Osteocyte (in vitro differentiated cells): ENCODE measurements around the gene FOXN4. TPM values are rescaled to one million over a fixed set of nuclear protein-coding genes. Genes with fewer than 3 reads are reported as not detected.

Source experiments
- DNase-seq: peaks from one replicate; pipeline ENCODE4 v3.0.0; 2021; ENCODE audit warnings: mixed read lengths; ENCODE audit not compliant: unreplicated experiment; ENCODE audit errors: extremely low spot score
- H3K27ac Mint-ChIP-seq: one replicate; pipeline ENCODE4 v1.8.0; 2021; ENCODE audit warnings: mild to moderate bottlenecking, mixed read lengths; ENCODE audit not compliant: unreplicated experiment
- H3K27me3 Mint-ChIP-seq: one replicate; pipeline ENCODE4 v1.8.0; 2021; ENCODE audit warnings: mixed read lengths; ENCODE audit not compliant: unreplicated experiment
- H3K36me3 Mint-ChIP-seq: one replicate; pipeline ENCODE4 v1.8.0; 2021; ENCODE audit warnings: mixed read lengths; ENCODE audit not compliant: unreplicated experiment
- H3K4me1 Mint-ChIP-seq: one replicate; pipeline ENCODE4 v1.8.0; 2021; ENCODE audit warnings: mixed read lengths; ENCODE audit not compliant: unreplicated experiment
- H3K4me3 Mint-ChIP-seq: one replicate; pipeline ENCODE4 v1.8.0; 2021; ENCODE audit warnings: mild to moderate bottlenecking, moderate library complexity, mixed read lengths; ENCODE audit not compliant: unreplicated experiment
- H3K9me3 Mint-ChIP-seq: one replicate; pipeline ENCODE4 v1.8.0; 2021; ENCODE audit warnings: mixed read lengths; ENCODE audit not compliant: unreplicated experiment
- CTCF ChIP-seq: fragments of 200-600 bp; sonication (generic); IDR thresholded peaks from 2 replicates; pipeline ENCODE4 v1.5.0; 2021; ENCODE audit warnings: antibody characterized with exemption, mild to moderate bottlenecking, moderate library complexity
- total RNA-seq: library from RNA; stranded (reverse); gene quantifications from 2 replicates; pipeline ENCODE4 v1.2.1, GENCODE V29; 2021

Gene FOXN4
- total RNA-seq, 1 donor from 2014 or later, result not detected

- Mint-ChIP-seq H3K27me3 (no peaks in the 10 kb centered on the region), H3K4me3 (no peak overlapping the region), H3K27ac (no peak overlapping the region), H3K4me1 (peaks cover 3% of the 10 kb centered on the region), H3K36me3 (no peaks in the 10 kb centered on the region), H3K9me3 (no peaks in the 10 kb centered on the region)
- no peak for DNase-seq
- TF ChIP-seq CTCF, result no peak
Observed at GRCh38 chr12:109286252-109286651, 22.8 kb downstream of the FOXN4 start.

GRCh38 chr12:109284392-109284791 lies 24.7 kb downstream of the FOXN4 start:
- no peaks in the 10 kb centered on the region for H3K9me3 Mint-ChIP-seq
- H3K4me3 Mint-ChIP-seq, result no peak overlapping the region
- no peaks in the 10 kb centered on the region for H3K27me3 Mint-ChIP-seq
- no peaks in the 10 kb centered on the region for H3K36me3 Mint-ChIP-seq
- H3K27ac Mint-ChIP-seq, result no peak overlapping the region
- TF ChIP-seq CTCF, result no peak
- peaks cover 3% of the 10 kb centered on the region for H3K4me1 Mint-ChIP-seq
- no peak for DNase-seq

GRCh38 chr12:109281452-109281851 lies 27.6 kb downstream of the FOXN4 start:
- DNase-seq, result no peak
- H3K9me3 Mint-ChIP-seq, result no peaks in the 10 kb centered on the region
- TF ChIP-seq CTCF, result no peak
- H3K27ac Mint-ChIP-seq, result no peak overlapping the region
- no peaks in the 10 kb centered on the region for H3K36me3 Mint-ChIP-seq
- no peaks in the 10 kb centered on the region for H3K27me3 Mint-ChIP-seq
- no peak overlapping the region for H3K4me3 Mint-ChIP-seq
- H3K4me1 Mint-ChIP-seq, result peaks cover 3% of the 10 kb centered on the region

- H3K27me3 Mint-ChIP-seq, result no peaks in the 10 kb centered on the region
- H3K27ac Mint-ChIP-seq, result no peak overlapping the region
- no peaks in the 10 kb centered on the region for H3K36me3 Mint-ChIP-seq
- DNase-seq, result no peak
- peaks cover 3% of the 10 kb centered on the region for H3K4me1 Mint-ChIP-seq
- H3K9me3 Mint-ChIP-seq, result no peaks in the 10 kb centered on the region
- TF ChIP-seq CTCF, result no peak
- H3K4me3 Mint-ChIP-seq, result no peak overlapping the region
Observed at GRCh38 chr12:109279525-109279924, 29.6 kb downstream of the FOXN4 start.

GRCh38 chr12:109278912-109279311 lies 30.2 kb downstream of the FOXN4 start:
- DNase-seq, result no peak
- Mint-ChIP-seq H3K27me3 (no peaks in the 10 kb centered on the region), H3K4me3 (no peak overlapping the region), H3K36me3 (no peaks in the 10 kb centered on the region), H3K4me1 (peaks cover 2% of the 10 kb centered on the region), H3K9me3 (no peaks in the 10 kb centered on the region), H3K27ac (no peak overlapping the region)
- TF ChIP-seq CTCF, result no peak
